Right lobe of liver (tissue), 4 donors: ENCODE results near the gene EDN2.

Experiments
- CTCF ChIP-seq, 4 donors: fragments of 200-600 bp in 3 of 4; fragments of 450-650 bp in 1 of 4; IDR thresholded peaks; one replicate each; pipeline versions ENCODE4 v1.5.1 to v1.8.0; 2016 to 2022; ENCODE audit warnings: antibody characterized with exemption in 4 of 4, mild to moderate bottlenecking in 2 of 4
- POLR2A ChIP-seq: fragments of 450-650 bp; IDR thresholded peaks from one replicate; pipeline ENCODE4 v1.6.1; 2017; ENCODE audit warnings: antibody characterized with exemption, mild to moderate bottlenecking
- donor health status: DM: no; HTN: no; CAD: no.
- donor health status: DM: no; HTN: no; CAD: no.
- donor health status: DM: no; HTN: yes; CAD: no.

GRCh38 chr1:41483001-41483850 lies 1.3 kb downstream of the EDN2 start:
- TF ChIP-seq CTCF (IDR thresholded peaks at IDR 0.05) (no peak), POLR2A (no peak)
